ENCODE results near the gene C14orf119.
"Not testable (repeated sequence)": the region's sequence is repeated elsewhere in the genome, so short reads cannot be mapped to it uniquely, and the experiment has no call there.

C14orf119 gene

DNA sequence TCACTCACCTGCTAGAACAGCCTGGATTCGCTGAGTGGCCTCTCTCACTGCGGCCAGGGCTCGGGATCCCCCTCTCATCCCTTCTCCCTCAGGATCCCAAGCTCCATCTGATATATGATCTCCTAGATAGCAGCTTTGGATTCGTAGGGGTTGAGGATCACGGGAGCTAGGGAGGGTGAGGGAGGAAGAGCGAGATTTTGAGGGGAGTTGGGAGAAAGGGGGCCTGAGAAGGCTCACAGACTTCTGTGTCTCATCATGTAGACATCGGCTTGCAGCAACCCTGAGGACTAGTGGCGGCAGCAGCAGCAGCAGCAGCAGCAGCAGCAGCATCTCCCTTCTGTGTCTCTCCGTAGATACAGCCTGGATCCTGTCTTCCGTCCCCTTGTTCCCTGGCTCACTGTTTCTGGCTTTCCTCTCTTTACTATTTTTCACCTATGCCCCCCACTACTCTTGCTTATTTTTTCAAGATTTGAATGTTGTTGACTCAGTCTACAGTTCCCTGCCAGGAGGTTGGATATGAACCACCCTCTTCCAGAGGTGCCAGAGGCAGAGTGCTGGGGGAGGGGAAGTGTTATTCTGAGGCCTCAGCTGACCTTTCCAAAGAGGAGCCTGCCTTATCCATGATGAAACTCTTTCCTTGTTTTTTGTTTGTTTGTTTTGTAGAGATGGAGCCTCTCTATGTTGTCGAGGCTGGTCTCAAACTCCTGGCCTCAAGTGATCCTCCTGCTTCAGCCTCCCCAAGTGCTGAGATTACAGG lies 9.5 kb downstream of the C14orf119 start, which contains the start of gene CIROP:
TSS of gene CIROP (minus strand) at position 399 of the 757 bp plus-strand sequence. CDS start at position 330, 69 bp downstream.
- no peak for DNase-seq (ENCODE audit: low read depth, low spot score)
- no peak within 1 kb of the TSS for H3K4me3 ChIP-seq (ENCODE audit: low read length)

- H3K4me3 ChIP-seq (ENCODE audit: low read length): no peak overlapping the region
- no peak for DNase-seq (ENCODE audit: low read depth, low spot score)
These were observed 10.1 kb downstream of the C14orf119 start for GRCh38 chr14:23105348-23105824.

DNA sequence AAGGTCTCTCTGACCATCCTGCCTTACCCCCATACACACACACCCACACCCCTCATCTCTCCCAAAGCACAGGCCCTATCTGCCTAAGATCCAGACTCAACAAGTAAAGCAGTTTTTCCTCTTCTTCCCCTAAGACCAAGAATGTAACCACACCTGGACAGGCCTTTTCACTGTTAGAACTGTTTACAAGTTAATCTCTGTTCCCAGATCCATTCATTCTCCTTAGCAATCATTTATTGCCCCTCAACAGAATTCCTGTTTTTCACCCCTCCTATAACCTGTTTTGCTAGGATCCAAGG lies 11.4 kb downstream of the C14orf119 start:
- H3K4me3 ChIP-seq (ENCODE audit: low read length): no peak overlapping the region

GRCh38 chr14:23107620-23108019 lies 12.3 kb downstream of the C14orf119 start:
- DNase-seq (ENCODE audit: low read depth, low spot score); H3K4me3 ChIP-seq (ENCODE audit: low read length): not testable (repeated sequence)

More for the DNA sequence above, 11.4 kb downstream of the C14orf119 start:
- no peak for DNase-seq (ENCODE audit: low read depth, low spot score)

- DNase-seq (ENCODE audit: low read depth, low spot score); H3K4me3 ChIP-seq (ENCODE audit: low read length): not testable (repeated sequence)
These were observed 12.9 kb downstream of the C14orf119 start for GRCh38 chr14:23108169-23108568.

DNA sequence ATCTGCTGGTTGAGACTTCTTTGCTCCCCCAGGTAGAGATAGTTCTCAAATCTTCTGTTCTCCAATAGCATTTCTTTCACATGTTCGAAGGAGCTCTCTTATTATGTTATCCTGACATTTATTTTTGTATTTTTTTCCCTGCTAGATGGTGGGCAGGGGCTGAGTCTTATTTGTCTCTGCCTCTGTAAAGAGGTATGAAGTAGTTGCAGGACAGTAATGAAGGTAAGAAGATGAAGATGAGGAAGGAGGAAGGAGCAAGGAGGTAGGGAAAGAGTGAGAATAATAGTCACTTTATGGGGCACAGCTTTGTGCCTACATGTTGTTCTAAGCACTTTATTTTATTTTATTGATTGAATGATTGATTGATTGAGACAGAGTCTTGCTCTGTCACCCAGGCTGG lies 14.5 kb downstream of the C14orf119 start:
- no peak for DNase-seq (ENCODE audit: low read depth, low spot score)
- no peak overlapping the region for H3K4me3 ChIP-seq (ENCODE audit: low read length)

DNA sequence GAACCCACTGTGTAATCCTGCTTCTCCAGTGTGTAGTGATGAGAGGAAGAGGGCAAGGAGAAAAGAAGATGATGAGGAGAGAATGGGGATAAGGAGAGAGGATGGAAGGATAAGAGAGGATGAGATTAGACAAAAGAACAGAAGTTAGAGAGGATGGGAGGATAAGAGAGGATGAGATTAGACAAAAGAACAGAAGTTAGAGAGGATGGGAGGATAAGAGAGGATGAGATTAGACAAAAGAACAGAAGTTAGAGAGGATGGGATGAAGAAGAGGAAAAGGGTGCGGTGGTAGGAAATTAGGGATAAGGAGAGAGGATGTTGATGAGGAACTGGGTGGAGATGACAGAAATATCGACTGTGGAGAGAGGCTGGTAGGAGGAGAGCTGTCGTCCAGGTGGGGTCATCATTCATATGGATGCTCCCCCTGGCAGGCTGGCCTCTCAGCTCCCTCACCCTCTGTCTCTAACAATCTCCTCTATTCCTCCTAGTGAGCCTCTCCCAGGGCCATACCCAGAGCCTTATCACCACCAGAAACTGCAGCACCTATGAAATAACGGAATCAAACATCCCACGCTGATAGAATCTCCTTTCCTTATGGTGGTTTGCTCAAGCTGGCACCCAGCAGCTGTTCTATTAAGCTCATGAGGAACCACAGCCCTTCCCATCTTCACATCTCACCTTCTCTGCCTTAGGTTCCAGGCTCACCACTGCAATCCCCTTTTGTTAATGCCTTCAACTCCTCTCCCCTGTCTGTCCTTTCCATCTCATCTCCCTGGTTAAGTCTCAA lies 15.5 kb downstream of the C14orf119 start:
- peak; percentile 86 for DNase-seq (ENCODE audit: low read depth, low spot score)
- peak overlapping the region; percentile 8 for H3K4me3 ChIP-seq (ENCODE audit: low read length)

GRCh38 chr14:23112359-23113178 lies 17.3 kb downstream of the C14orf119 start:
- peak overlapping the region; percentile 40 for H3K4me3 ChIP-seq (ENCODE audit: low read length)
- peak; percentile 95 for DNase-seq (ENCODE audit: low read depth, low spot score)

DNA sequence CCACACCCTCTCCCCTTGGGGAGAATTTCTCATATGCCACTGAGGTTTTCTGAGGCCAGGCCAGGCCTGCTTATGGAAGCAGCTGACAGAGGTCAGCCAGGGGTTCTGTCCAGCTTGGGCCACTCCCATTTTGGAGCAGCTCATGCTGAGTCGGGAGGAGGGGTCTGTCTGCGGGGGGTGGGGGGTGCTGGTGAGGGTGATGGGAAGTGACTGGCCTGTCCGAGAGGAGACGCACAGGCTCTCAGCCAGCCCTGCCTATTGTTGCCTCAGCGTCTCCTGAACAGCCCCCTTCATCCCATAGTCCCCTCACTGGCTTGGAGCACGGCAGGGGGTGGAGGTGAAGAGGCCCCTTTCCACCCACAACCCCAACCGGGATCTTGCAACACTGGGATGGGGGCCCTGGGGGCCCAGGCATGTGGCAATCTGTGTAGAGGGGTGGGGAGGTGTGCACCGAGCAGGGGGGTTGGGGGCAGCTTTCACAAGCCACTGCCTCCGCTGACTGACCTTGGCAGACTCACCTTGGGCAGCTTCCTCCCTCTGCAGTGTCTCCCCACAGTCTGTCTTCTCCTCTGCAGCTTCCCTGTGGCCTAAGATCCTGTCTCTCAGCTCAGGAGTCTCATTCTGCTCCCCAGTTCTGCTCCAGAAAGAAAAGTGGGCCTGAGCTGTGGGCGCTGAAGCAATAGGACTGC lies 18.3 kb downstream of the C14orf119 start:
- peak overlapping the region; percentile 40 for H3K4me3 ChIP-seq (ENCODE audit: low read length)
- DNase-seq (ENCODE audit: low read depth, low spot score): no peak

- no peak overlapping the region for H3K4me3 ChIP-seq (ENCODE audit: low read length)
- DNase-seq (ENCODE audit: low read depth, low spot score): no peak
These were observed 18.8 kb downstream of the C14orf119 start for GRCh38 chr14:23114120-23114458.

- no peak overlapping the region for H3K4me3 ChIP-seq (ENCODE audit: low read length)
These were observed 19.3 kb downstream of the C14orf119 start for GRCh38 chr14:23114669-23115038.

DNA sequence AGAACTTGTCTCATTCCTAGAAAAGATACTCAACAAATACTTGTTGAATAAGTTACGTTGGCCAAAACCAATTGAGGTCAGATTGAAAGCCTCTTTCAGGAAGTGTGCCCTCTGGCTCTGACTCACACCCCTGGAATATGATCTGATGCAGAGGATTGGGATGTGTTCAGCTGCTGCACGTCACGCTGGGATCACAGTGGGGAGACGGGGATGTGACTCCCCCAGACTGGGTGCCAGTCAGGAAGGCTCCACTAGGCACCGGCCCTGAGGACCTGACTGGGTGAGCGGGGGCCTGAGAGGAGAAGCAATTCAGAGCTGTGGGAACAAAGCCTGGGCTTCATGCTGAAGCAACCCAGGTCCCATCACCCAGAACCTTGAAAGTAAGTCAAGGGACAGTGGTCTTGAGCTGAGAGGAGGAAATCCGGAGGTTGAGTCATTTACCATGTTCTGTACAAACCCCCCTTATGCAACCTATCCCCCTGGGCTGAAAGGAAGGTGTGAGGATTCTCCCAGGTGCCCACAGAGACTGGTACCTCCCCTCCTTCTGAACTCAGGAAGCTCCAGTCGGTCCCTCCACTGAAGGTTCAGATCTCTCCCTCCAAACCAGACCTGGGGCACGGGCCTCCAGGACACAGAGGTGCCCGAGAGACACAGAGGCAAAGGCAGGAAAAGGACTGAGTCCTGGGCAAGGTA lies 19.9 kb downstream of the C14orf119 start:
- H3K4me3 ChIP-seq (ENCODE audit: low read length): no peak overlapping the region
- DNase-seq (ENCODE audit: low read depth, low spot score): no peak

More at GRCh38 chr14:23114669-23115038, 19.3 kb downstream of the C14orf119 start:
- DNase-seq (ENCODE audit: low read depth, low spot score): no peak

- H3K4me3 ChIP-seq (ENCODE audit: low read length): no peak overlapping the region
- no peak for DNase-seq (ENCODE audit: low read depth, low spot score)
These were observed 20.6 kb downstream of the C14orf119 start for GRCh38 chr14:23115918-23116317.

- H3K4me3 ChIP-seq (ENCODE audit: low read length): peak overlapping the region; percentile 31; the same call in 1 of the 2 replicates
- DNase-seq (ENCODE audit: low read depth, low spot score): no peak
These were observed 22.2 kb downstream of the C14orf119 start for GRCh38 chr14:23117371-23118020.

GRCh38 chr14:23118506-23119362 lies 23.4 kb downstream of the C14orf119 start, which contains the start of gene CEBPE:
Gene CEBPE (minus strand): TSS chr14:23119255. CDS start chr14:23119091, 164 bp downstream.
- peak within 1 kb of the TSS; percentile 51 for H3K4me3 ChIP-seq (ENCODE audit: low read length)
- no peak for DNase-seq (ENCODE audit: low read depth, low spot score)

- peak; percentile 83 for DNase-seq (ENCODE audit: low read depth, low spot score)
- peak overlapping the region; percentile 51 for H3K4me3 ChIP-seq (ENCODE audit: low read length)
These were observed 24.3 kb downstream of the C14orf119 start for GRCh38 chr14:23119363-23120327.
